HG03575 (cell line): ENCODE results near the gene GSG1.
"Not testable (repeated sequence)": the region's sequence is repeated elsewhere in the genome, so short reads cannot be mapped to it uniquely, and the experiment has no call there.

Experiments used
- ATAC-seq: cut with Tn5 transposase; IDR thresholded peaks from one replicate; pipeline ENCODE4 v1.9.1; 2021; ENCODE audit not compliant: unreplicated experiment, insufficient number of reproducible peaks, low FRiP score; ENCODE audit errors: extremely low read depth

The GSG1 gene

GRCh38 chr12:13073173-13073572 is 30.3 kb downstream of the GSG1 start:
- ATAC-seq = no peak

- no peak for ATAC-seq
These were observed 31.9 kb downstream of the GSG1 start for GRCh38 chr12:13071305-13072280.

- no peak for ATAC-seq
These were observed 34.1 kb downstream of the GSG1 start for GRCh38 chr12:13069380-13069779.

- ATAC-seq = no peak
These were observed 36.1 kb downstream of the GSG1 start for GRCh38 chr12:13067322-13067721.

- no peak for ATAC-seq
These were observed 37.0 kb downstream of the GSG1 start for GRCh38 chr12:13066459-13066858.

- no peak for ATAC-seq
These were observed 37.5 kb downstream of the GSG1 start for GRCh38 chr12:13066014-13066413.

GRCh38 chr12:13062669-13063068 is 40.8 kb downstream of the GSG1 start:
- no peak for ATAC-seq

- ATAC-seq = no peak
These were observed 42.1 kb downstream of the GSG1 start for GRCh38 chr12:13061377-13061776.

GRCh38 chr12:13060581-13060980 is 42.9 kb downstream of the GSG1 start:
- no peak for ATAC-seq

GRCh38 chr12:13053617-13054016 is 49.9 kb downstream of the GSG1 start:
- ATAC-seq = not testable (repeated sequence)

GRCh38 chr12:13052421-13052820 is 51.0 kb downstream of the GSG1 start:
- ATAC-seq = no peak

- no peak for ATAC-seq
These were observed 53.7 kb downstream of the GSG1 start for GRCh38 chr12:13049816-13050215.

- no peak for ATAC-seq
These were observed 56.5 kb downstream of the GSG1 start for GRCh38 chr12:13046964-13047363.

- ATAC-seq = no peak
These were observed 57.7 kb downstream of the GSG1 start for GRCh38 chr12:13045816-13046215.

GRCh38 chr12:13044906-13045299 is 58.6 kb downstream of the GSG1 start:
- ATAC-seq = no peak

- ATAC-seq = no peak
These were observed 59.2 kb downstream of the GSG1 start, which contains the start of gene FAM234B for GRCh38 chr12:13044002-13044905. Gene FAM234B, plus strand, starts transcription at chr12:13044381. Its CDS starts 23 bp downstream, at chr12:13044404.

- no peak for ATAC-seq
These were observed 60.7 kb downstream of the GSG1 start for GRCh38 chr12:13042666-13043230.

GRCh38 chr12:13041224-13041623 is 62.2 kb downstream of the GSG1 start:
- no peak for ATAC-seq

- ATAC-seq = no peak
These were observed 64.0 kb downstream of the GSG1 start for GRCh38 chr12:13039328-13039956.
